ENCODE data around the gene BUB1. TPM values are rescaled to one million over a fixed set of nuclear protein-coding genes. Genes with fewer than 3 reads are reported as not detected.
"Not testable (repeated sequence)": the region's sequence is repeated elsewhere in the genome, so short reads cannot be mapped to it uniquely, and the experiment has no call there.

BUB1 gene
- total RNA-seq, 2 experiments from 2014 or later = 138 to 140 TPM

- H3K27ac Mint-ChIP-seq; H3K4me1 Mint-ChIP-seq (ENCODE audit: low read depth); CTCF ChIA-PET; H3K4me3 Mint-ChIP-seq; DNase-seq; ATAC-seq; H3K36me3 Mint-ChIP-seq (ENCODE audit: low read depth): not testable (repeated sequence)
- H3K9me3 Mint-ChIP-seq (ENCODE audit: insufficient read depth) = peaks cover 21% of the 10 kb centered on the region
- peaks cover 24% of the 10 kb centered on the region for H3K27me3 Mint-ChIP-seq (ENCODE audit: low read depth)
- POLR2A ChIA-PET = interaction anchor here (1.6 kb wide), 1 partner anchor 10 kb away, joined by 10 read pairs; the partner anchor contains the start of gene BUB1
Observed at GRCh38 chr2:110687775-110688484, 10.1 kb upstream of the BUB1 start.

GRCh38 chr2:110682872-110683271 lies 5.0 kb upstream of the BUB1 start:
- ChIA-PET POLR2A (no interaction called here), CTCF (no interaction called here)
- H3K4me3 Mint-ChIP-seq = no peak overlapping the region
- DNase-seq (no peak), ATAC-seq (no peak)
- peaks cover 3% of the 10 kb centered on the region for H3K36me3 Mint-ChIP-seq (ENCODE audit: low read depth)
- H3K4me1 Mint-ChIP-seq (ENCODE audit: low read depth) = peaks cover 11% of the 10 kb centered on the region
- H3K27ac Mint-ChIP-seq = no peak overlapping the region
- H3K27me3 Mint-ChIP-seq (ENCODE audit: low read depth) = peaks cover 10% of the 10 kb centered on the region
- H3K9me3 Mint-ChIP-seq (ENCODE audit: insufficient read depth) = peaks cover 12% of the 10 kb centered on the region

GRCh38 chr2:110682267-110682666 lies 4.4 kb upstream of the BUB1 start:
- DNase-seq (no peak), ATAC-seq (no peak)
- H3K36me3 Mint-ChIP-seq (ENCODE audit: low read depth) = peaks cover 1% of the 10 kb centered on the region
- H3K4me3 Mint-ChIP-seq = no peak overlapping the region
- ChIA-PET POLR2A (interaction anchor here (0.6 kb wide), 1 partner anchor 193 kb away, joined by 3 read pairs; no protein-coding TSS in a partner anchor), CTCF (interaction anchor here (5.5 kb wide), 1 partner anchor 74 kb away, joined by 34 read pairs; no protein-coding TSS in a partner anchor)
- peaks cover 6% of the 10 kb centered on the region for H3K9me3 Mint-ChIP-seq (ENCODE audit: insufficient read depth)
- H3K27me3 Mint-ChIP-seq (ENCODE audit: low read depth) = peaks cover 10% of the 10 kb centered on the region
- H3K4me1 Mint-ChIP-seq (ENCODE audit: low read depth) = peaks cover 11% of the 10 kb centered on the region
- H3K27ac Mint-ChIP-seq = no peak overlapping the region

GRCh38 chr2:110680709-110681108 lies 2.8 kb upstream of the BUB1 start:
- H3K36me3 Mint-ChIP-seq (ENCODE audit: low read depth) = peaks cover 14% of the 10 kb centered on the region
- peaks cover 23% of the 10 kb centered on the region for H3K4me1 Mint-ChIP-seq (ENCODE audit: low read depth)
- H3K27me3 Mint-ChIP-seq (ENCODE audit: low read depth) = peaks cover 10% of the 10 kb centered on the region
- no peak for ATAC-seq
- H3K9me3 Mint-ChIP-seq (ENCODE audit: insufficient read depth) = no peaks in the 10 kb centered on the region
- CTCF ChIA-PET = interaction anchor here (1.0 to 5.5 kb wide), 2 partner anchors 70 to 75 kb away, joined by 3 to 34 read pairs; no protein-coding TSS in a partner anchor
- no peak overlapping the region for H3K27ac Mint-ChIP-seq
- no peak for DNase-seq
- POLR2A ChIA-PET = interaction anchor here (0.9 kb wide), 1 partner anchor 75 kb away, joined by 3 read pairs; no protein-coding TSS in a partner anchor
- H3K4me3 Mint-ChIP-seq = no peak overlapping the region

GRCh38 chr2:110679865-110680264 lies 2.0 kb upstream of the BUB1 start:
- H3K36me3 Mint-ChIP-seq (ENCODE audit: low read depth) = peaks cover 19% of the 10 kb centered on the region
- no peak overlapping the region for H3K27ac Mint-ChIP-seq
- peak overlapping the region; percentile 40 for H3K4me3 Mint-ChIP-seq
- no peak for ATAC-seq
- CTCF ChIA-PET = interaction anchor here (0.9 to 5.5 kb wide), 2 partner anchors 69 to 76 kb away, joined by 3 to 34 read pairs; no protein-coding TSS in a partner anchor
- H3K27me3 Mint-ChIP-seq (ENCODE audit: low read depth) = peaks cover 6% of the 10 kb centered on the region
- POLR2A ChIA-PET = interaction anchor here (0.9 to 2.7 kb wide), 2 partner anchors 7 to 76 kb away, joined by 3 to 10 read pairs; no protein-coding TSS in a partner anchor
- H3K9me3 Mint-ChIP-seq (ENCODE audit: insufficient read depth) = no peaks in the 10 kb centered on the region
- H3K4me1 Mint-ChIP-seq (ENCODE audit: low read depth) = peaks cover 30% of the 10 kb centered on the region
- no peak for DNase-seq

GRCh38 chr2:110679337-110679707 lies 1.5 kb upstream of the BUB1 start:
- Mint-ChIP-seq H3K27ac (no peak overlapping the region), H3K9me3 (ENCODE audit: insufficient read depth) (no peaks in the 10 kb centered on the region), H3K27me3 (ENCODE audit: low read depth) (peaks cover 6% of the 10 kb centered on the region), H3K4me3 (peak overlapping the region; percentile 84), H3K4me1 (ENCODE audit: low read depth) (peaks cover 34% of the 10 kb centered on the region), H3K36me3 (ENCODE audit: low read depth) (peaks cover 23% of the 10 kb centered on the region)
- ChIA-PET POLR2A (interaction anchor here (0.9 to 2.7 kb wide), 2 partner anchors 8 to 16 kb away, joined by 3 to 10 read pairs; no protein-coding TSS in a partner anchor), CTCF (interaction anchor here (0.9 to 5.5 kb wide), 2 partner anchors 69 to 76 kb away, joined by 3 to 34 read pairs; no protein-coding TSS in a partner anchor)
- ATAC-seq = no peak
- no peak for DNase-seq

- peak overlapping the region; percentile 94 for H3K27ac Mint-ChIP-seq
- POLR2A ChIA-PET = interaction anchor here (0.7 to 2.7 kb wide), 14 partner anchors 9 to 499 kb away, joined by 3 to 25 read pairs (median 4); no protein-coding TSS in a partner anchor
- no peaks in the 10 kb centered on the region for H3K9me3 Mint-ChIP-seq (ENCODE audit: insufficient read depth)
- DNase-seq (peak; percentile 41), ATAC-seq (peak; percentile 4)
- H3K4me1 Mint-ChIP-seq (ENCODE audit: low read depth) = peaks cover 35% of the 10 kb centered on the region
- peaks cover 27% of the 10 kb centered on the region for H3K36me3 Mint-ChIP-seq (ENCODE audit: low read depth)
- peak overlapping the region; percentile 84 for H3K4me3 Mint-ChIP-seq
- H3K27me3 Mint-ChIP-seq (ENCODE audit: low read depth) = peaks cover 3% of the 10 kb centered on the region
- CTCF ChIA-PET = interaction anchor here (0.9 to 5.5 kb wide), 5 partner anchors 12 to 96 kb away, joined by 3 to 34 read pairs (median 5); no protein-coding TSS in a partner anchor
Observed at GRCh38 chr2:110678457-110679336, 834 bp upstream of the BUB1 start.

GRCh38 chr2:110677080-110677479 lies 783 bp downstream of the BUB1 start:
- H3K36me3 Mint-ChIP-seq (ENCODE audit: low read depth) = peaks cover 41% of the 10 kb centered on the region
- ChIA-PET POLR2A (interaction anchor here (1.2 to 2.7 kb wide), 5 partner anchors 8 to 71 kb away, joined by 3 to 25 read pairs (median 10); no protein-coding TSS in a partner anchor), CTCF (interaction anchor here (5.5 kb wide), 1 partner anchor 79 kb away, joined by 34 read pairs; no protein-coding TSS in a partner anchor)
- peak overlapping the region; percentile 87 for H3K27ac Mint-ChIP-seq
- H3K27me3 Mint-ChIP-seq (ENCODE audit: low read depth) = no peaks in the 10 kb centered on the region
- H3K4me1 Mint-ChIP-seq (ENCODE audit: low read depth) = peaks cover 45% of the 10 kb centered on the region
- DNase-seq (no peak), ATAC-seq (no peak)
- peak overlapping the region; percentile 84 for H3K4me3 Mint-ChIP-seq
- no peaks in the 10 kb centered on the region for H3K9me3 Mint-ChIP-seq (ENCODE audit: insufficient read depth)

- Mint-ChIP-seq H3K27me3 (ENCODE audit: low read depth) (no peaks in the 10 kb centered on the region), H3K9me3 (ENCODE audit: insufficient read depth) (no peaks in the 10 kb centered on the region), H3K36me3 (ENCODE audit: low read depth) (peaks cover 51% of the 10 kb centered on the region), H3K27ac (peak overlapping the region; percentile 50), H3K4me3 (peak overlapping the region; percentile 74), H3K4me1 (ENCODE audit: low read depth) (peaks cover 48% of the 10 kb centered on the region)
- peak; percentile 30 for DNase-seq
- no peak for ATAC-seq
- POLR2A ChIA-PET = no interaction called here
- CTCF ChIA-PET = interaction anchor here (1.8 to 2.5 kb wide), 2 partner anchors 73 to 80 kb away, joined by 6 to 15 read pairs; no protein-coding TSS in a partner anchor
Observed at GRCh38 chr2:110675679-110676078, 2.2 kb downstream of the BUB1 start.

GRCh38 chr2:110674620-110675555 lies 3.0 kb downstream of the BUB1 start:
- DNase-seq (peak; percentile 61), ATAC-seq (peak; percentile 43)
- Mint-ChIP-seq H3K4me1 (ENCODE audit: low read depth) (peaks cover 49% of the 10 kb centered on the region), H3K27ac (peak overlapping the region; percentile 84), H3K27me3 (ENCODE audit: low read depth) (no peaks in the 10 kb centered on the region), H3K4me3 (peak overlapping the region; percentile 75), H3K9me3 (ENCODE audit: insufficient read depth) (no peaks in the 10 kb centered on the region), H3K36me3 (ENCODE audit: low read depth) (peaks cover 52% of the 10 kb centered on the region)
- ChIA-PET POLR2A (no interaction called here), CTCF (interaction anchor here (1.8 to 2.5 kb wide), 2 partner anchors 74 to 80 kb away, joined by 6 to 15 read pairs; no protein-coding TSS in a partner anchor)

Measured in activated CD8-positive, alpha-beta T cell treated with anti-CD3 and anti-CD28 coated beads, Interleukin-2, amount 10 ng/mL, durations not matched to agents 7 days and 5 days (primary cell).